Adrenal gland (tissue), 12 donors: ENCODE results near the gene MIEF1. TPM values are rescaled to one million over a fixed set of nuclear protein-coding genes. Genes with fewer than 3 reads are reported as not detected.
"Not testable (repeated sequence)": the region's sequence is repeated elsewhere in the genome, so short reads cannot be mapped to it uniquely, and the experiment has no call there.

Source experiments
- DNase-seq, 7 donors: peaks; one replicate each; pipeline ENCODE4 v3.0.0-alpha.2; 2019 to 2020
- H3K27ac ChIP-seq, 5 donors: fragments of 200-600 bp; sonication (generic) in 4 of 5; 1 replicate in 3 of 5; 2 replicates in 2 of 5; pipeline versions ENCODE4 v1.5.1 to v1.8.0; 2016 to 2020; ENCODE audit warnings: mild to moderate bottlenecking in 1 of 5
- H3K27me3 ChIP-seq: fragments of 200-600 bp; 2 replicates; pipeline ENCODE4 v1.8.0; 2021
- H3K36me3 ChIP-seq, 2 donors: fragments of 200-600 bp; replicated peaks in 1 of 2; 1 replicate in 1 of 2; 2 replicates in 1 of 2; pipeline versions ENCODE4 v1.5.1 to v1.8.0; 2018 to 2022
- H3K4me1 ChIP-seq, 2 donors: fragments of 200-600 bp; replicated peaks in 1 of 2; 1 replicate in 1 of 2; 2 replicates in 1 of 2; pipeline versions ENCODE4 v1.5.1 to v1.8.0; 2018 to 2021
- H3K4me3 ChIP-seq, 4 donors: fragments of 200-600 bp; sonication (generic) in 3 of 4; one replicate each; pipeline ENCODE4 v1.5.1; 2016 to 2018
- H3K9me3 ChIP-seq, 3 donors: fragments of 200-600 bp; sonication (generic) in 1 of 3; replicated peaks in 1 of 3; 1 replicate in 2 of 3; 2 replicates in 1 of 3; pipeline versions ENCODE4 v1.5.1 to v1.8.0; 2016 to 2021
- POLR2A ChIP-seq, 2 donors: fragments of 450-650 bp; IDR thresholded peaks; one replicate each; pipeline ENCODE4 v1.6.1; 2017; ENCODE audit warnings: antibody characterized with exemption in 2 of 2, mild to moderate bottlenecking in 2 of 2, moderate library complexity in 1 of 2
- WGBS, 4 donors: extraction: QIAGEN DNeasy Blood & Tissue Kit in 2 of 4; methylation state at CpG; one replicate each; pipeline versions ENCODE4 v1.1.5 to v1.1.7; 2013 to 2017; 5-methylcytosine and 5-hydroxymethylcytosine counted together
- intact Hi-C, 2 donors: fragments of 100-400 bp; cut with DNase I; formaldehyde crosslinking; loops; one replicate each; pipeline versions ENCODE4 v1.14.1 to v1.15.0; 2022 to 2023
- polyA plus RNA-seq, 3 donors: library from polyadenylated mRNA; stranded (reverse); fragments of 200-250 nt in 2 of 3; fragments of 350-450 nt in 1 of 3; fragmentation: Illumina TruSeq in 1 of 3; extraction: RNeasy Lipid Tissue Mini Kit (QIAGEN cat#74804) in 1 of 3; gene quantifications; one replicate each; pipeline ENCODE4 v1.2.3, GENCODE V29; 2013 to 2014
- total RNA-seq, 9 donors: library from RNA; depleted of rRNA in 4 of 9; stranded (reverse); fragments of >200 nt in 4 of 9; fragments of 120-200 nt in 1 of 9; fragmentation: NEBNext Ultra II Directional in 1 of 9; extraction: Animal tissue kit (Norgen Biotek cat#: 25700) in 1 of 9; gene quantifications; one replicate each; pipeline versions ENCODE4 v1.1.0 to v1.2.4, GENCODE V29; 2013 to 2023
- TF ChIP-seq, protein P1 (sequence below), 6 experiments: fragments of 450-650 bp in 4 of 6; fragments of 200-600 bp in 2 of 6; sonication (generic) in 1 of 6; IDR thresholded peaks; 1 replicate in 5 of 6; 2 replicates in 1 of 6; pipeline versions ENCODE4 v1.5.1 to v1.8.0; 2016 to 2021; ENCODE audit warnings: antibody characterized with exemption in 6 of 6, mild to moderate bottlenecking in 2 of 6, moderate library complexity in 1 of 6
- donor health status: healthy with polysubstance abuse.
- donor health status: Bipolar disorder and iron deficiency.
- donor health status: DM: yes; HTN: yes; CAD: no.
- donor health status: DM: no; HTN: no; CAD: no.
- donor health status: DM: no; HTN: no; CAD: no.
- donor health status: DM: yes; HTN: yes; CAD: no.

The MIEF1 gene
- total and polyA plus RNA-seq, 12 donors, result 5.1 to 44.2 (median 26.7) TPM

DNA sequence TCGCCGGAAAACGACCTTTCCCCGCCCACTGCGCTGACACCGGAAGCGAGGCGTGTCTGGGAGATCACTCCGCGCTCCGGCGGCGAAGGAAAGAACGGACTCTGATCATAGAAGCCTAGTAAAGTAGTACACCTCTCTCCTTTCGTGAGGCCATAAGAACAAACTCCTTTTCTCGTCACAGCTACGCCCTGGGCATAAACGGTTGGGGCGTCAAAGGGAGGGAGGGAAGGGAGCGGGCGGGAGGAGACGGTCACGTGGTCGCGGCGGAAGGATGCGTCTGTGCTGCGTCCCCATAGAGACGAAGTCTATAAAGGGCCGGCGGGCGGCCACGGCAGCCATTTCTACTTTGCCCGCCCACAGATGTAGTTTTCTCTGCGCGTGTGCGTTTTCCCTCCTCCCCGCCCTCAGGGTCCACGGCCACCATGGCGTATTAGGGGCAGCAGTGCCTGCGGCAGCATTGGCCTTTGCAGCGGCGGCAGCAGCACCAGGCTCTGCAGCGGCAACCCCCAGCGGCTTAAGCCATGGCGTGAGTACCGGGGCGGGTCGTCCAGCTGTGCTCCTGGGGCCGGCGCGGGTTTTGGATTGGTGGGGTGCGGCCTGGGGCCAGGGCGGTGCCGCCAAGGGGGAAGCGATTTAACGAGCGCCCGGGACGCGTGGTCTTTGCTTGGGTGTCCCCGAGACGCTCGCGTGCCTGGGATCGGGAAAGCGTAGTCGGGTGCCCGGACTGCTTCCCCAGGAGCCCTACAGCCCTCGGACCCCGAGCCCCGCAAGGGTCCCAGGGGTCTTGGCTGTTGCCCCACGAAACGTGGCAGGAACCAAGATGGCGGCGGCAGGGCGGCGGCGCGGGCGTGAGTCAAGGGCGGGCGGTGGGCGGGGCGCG, 18.4 kb downstream of the MIEF1 start, which contains the start of gene ATF4:
Gene ATF4 (plus strand): TSS at position 337 of the 880 bp plus-strand sequence. CDS start 884 bp downstream, outside the sequence.
- no peaks in the 10 kb centered on the region for H3K9me3 ChIP-seq
- no peaks in the 10 kb centered on the region for H3K27me3 ChIP-seq
- 0 to 2% (median 1%) methylated on average over 12 to 86 of the region's 86 CpGs for WGBS, 4 donors
- peaks cover 33 to 52% of the 10 kb centered on the region in 2 donors for H3K4me1 ChIP-seq
- TF ChIP-seq, protein P1, sequence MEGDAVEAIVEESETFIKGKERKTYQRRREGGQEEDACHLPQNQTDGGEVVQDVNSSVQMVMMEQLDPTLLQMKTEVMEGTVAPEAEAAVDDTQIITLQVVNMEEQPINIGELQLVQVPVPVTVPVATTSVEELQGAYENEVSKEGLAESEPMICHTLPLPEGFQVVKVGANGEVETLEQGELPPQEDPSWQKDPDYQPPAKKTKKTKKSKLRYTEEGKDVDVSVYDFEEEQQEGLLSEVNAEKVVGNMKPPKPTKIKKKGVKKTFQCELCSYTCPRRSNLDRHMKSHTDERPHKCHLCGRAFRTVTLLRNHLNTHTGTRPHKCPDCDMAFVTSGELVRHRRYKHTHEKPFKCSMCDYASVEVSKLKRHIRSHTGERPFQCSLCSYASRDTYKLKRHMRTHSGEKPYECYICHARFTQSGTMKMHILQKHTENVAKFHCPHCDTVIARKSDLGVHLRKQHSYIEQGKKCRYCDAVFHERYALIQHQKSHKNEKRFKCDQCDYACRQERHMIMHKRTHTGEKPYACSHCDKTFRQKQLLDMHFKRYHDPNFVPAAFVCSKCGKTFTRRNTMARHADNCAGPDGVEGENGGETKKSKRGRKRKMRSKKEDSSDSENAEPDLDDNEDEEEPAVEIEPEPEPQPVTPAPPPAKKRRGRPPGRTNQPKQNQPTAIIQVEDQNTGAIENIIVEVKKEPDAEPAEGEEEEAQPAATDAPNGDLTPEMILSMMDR (IDR thresholded peaks at IDR 0.05), result no peak
- peak; percentile 97 to 98 for TF ChIP-seq POLR2A (IDR thresholded peaks at IDR 0.05)
- H3K4me3 ChIP-seq, result peak within 1 kb of the TSS; percentile 76 to 100 (median 92)
- peak within 1 kb of the TSS; percentile 94 to 99 (median 98) for H3K27ac ChIP-seq
- H3K36me3 ChIP-seq, result peaks cover 0 to 41% of the 10 kb centered on the region in 2 donors
- DNase-seq, result peak in 6 of 7 donors; percentile 87 to 94 (median 92)
- intact Hi-C loops, result loop anchor here in 1 of 2 donors (10.0 kb wide), 2 partner anchors 176 to 346 kb away; partner anchors contain the start of gene SYNGR1

DNA sequence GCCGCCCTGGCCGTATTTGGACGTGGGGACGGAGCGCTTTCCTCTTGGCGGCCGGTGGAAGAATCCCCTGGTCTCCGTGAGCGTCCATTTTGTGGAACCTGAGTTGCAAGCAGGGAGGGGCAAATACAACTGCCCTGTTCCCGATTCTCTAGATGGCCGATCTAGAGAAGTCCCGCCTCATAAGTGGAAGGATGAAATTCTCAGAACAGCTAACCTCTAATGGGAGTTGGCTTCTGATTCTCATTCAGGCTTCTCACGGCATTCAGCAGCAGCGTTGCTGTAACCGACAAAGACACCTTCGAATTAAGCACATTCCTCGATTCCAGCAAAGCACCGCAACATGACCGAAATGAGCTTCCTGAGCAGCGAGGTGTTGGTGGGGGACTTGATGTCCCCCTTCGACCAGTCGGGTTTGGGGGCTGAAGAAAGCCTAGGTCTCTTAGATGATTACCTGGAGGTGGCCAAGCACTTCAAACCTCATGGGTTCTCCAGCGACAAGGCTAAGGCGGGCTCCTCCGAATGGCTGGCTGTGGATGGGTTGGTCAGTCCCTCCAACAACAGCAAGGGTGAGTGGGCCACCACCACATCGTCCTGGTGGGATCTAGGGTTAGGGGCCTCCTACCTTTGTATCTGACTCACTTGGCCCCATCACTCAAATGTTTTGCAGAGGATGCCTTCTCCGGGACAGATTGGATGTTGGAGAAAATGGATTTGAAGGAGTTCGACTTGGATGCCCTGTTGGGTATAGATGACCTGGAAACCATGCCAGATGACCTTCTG, 19.2 kb downstream of the MIEF1 start:
- Histone ChIP-seq H3K36me3 (peaks cover 0 to 40% of the 10 kb centered on the region in 2 donors), H3K4me3 (peak overlapping the region; percentile 76 to 100 (median 92)), H3K4me1 (peaks cover 33 to 53% of the 10 kb centered on the region in 2 donors), H3K27ac (peak overlapping the region in 4 of 5 donors; percentile 94 to 99 (median 97))
- TF ChIP-seq, protein P1 (IDR thresholded peaks at IDR 0.05), result peak in 1 of 6 experiments; percentile 12
- WGBS, 4 donors, result 2 to 4% (median 2%) methylated on average over 14 to 28 of the region's 28 CpGs
- H3K27me3 ChIP-seq, H3K9me3 ChIP-seq: not testable (repeated sequence)
- DNase-seq, result peak in 1 of 7 donors; percentile 80
- intact Hi-C loops, result loop anchor here in 1 of 2 donors (10.0 kb wide), 2 partner anchors 176 to 346 kb away; partner anchors contain the start of gene SYNGR1

DNA sequence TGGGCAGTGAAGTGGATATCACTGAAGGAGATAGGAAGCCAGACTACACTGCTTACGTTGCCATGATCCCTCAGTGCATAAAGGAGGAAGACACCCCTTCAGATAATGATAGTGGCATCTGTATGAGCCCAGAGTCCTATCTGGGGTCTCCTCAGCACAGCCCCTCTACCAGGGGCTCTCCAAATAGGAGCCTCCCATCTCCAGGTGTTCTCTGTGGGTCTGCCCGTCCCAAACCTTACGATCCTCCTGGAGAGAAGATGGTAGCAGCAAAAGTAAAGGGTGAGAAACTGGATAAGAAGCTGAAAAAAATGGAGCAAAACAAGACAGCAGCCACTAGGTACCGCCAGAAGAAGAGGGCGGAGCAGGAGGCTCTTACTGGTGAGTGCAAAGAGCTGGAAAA, 20.0 kb downstream of the MIEF1 start:
- Histone ChIP-seq H3K27ac (peak overlapping the region in 3 of 5 donors; percentile 96 to 99 (median 98)), H3K4me1 (peaks cover 36 to 59% of the 10 kb centered on the region in 2 donors), H3K36me3 (peaks cover 0 to 40% of the 10 kb centered on the region in 2 donors), H3K4me3 (peak overlapping the region in 2 of 4 donors; percentile 22 to 98)
- not testable (repeated sequence) for DNase-seq, H3K9me3 ChIP-seq, H3K27me3 ChIP-seq
- intact Hi-C loops, result loop anchor here in 1 of 2 donors (10.0 kb wide), 2 partner anchors 177 to 347 kb away; partner anchors contain the start of gene SYNGR1
- WGBS, 4 donors, result 9 to 17% (median 15%) methylated on average over 4 to 5 of the region's 5 CpGs

DNA sequence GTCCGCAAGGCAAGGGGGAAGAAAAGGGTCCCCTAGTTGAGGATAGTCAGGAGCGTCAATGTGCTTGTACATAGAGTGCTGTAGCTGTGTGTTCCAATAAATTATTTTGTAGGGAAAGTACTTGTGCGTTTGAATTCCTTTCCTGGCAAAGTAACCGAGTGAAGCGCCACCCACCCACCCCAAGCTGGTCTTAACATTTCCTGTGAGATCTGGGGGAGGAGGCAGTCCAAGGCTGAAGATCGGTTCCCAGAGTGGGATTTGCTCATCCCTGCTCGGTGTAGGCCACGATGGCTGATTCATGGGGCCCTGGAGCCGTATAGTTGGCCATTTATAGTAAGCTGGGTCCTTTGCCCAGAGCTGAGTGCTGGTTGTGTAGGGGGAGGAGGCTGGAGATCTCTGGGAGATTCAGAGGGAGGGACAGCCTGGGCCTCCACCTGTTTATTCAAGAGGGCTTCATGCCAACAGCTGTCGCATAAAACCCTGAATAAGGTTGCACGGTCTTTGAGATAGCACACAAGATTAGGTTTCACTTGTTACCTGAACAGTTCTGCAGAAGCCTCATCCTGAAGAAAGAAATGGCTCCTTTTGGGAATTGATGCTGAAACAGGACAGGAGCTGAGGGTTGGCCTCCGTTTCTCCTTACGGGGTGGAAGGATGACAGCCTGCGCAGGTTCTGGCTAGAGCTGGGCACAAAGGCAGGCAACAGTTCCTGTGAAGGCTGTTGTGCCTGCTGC, 20.6 kb downstream of the MIEF1 start:
- peaks cover 0 to 40% of the 10 kb centered on the region in 2 donors for H3K36me3 ChIP-seq
- H3K4me1 ChIP-seq, result peaks cover 41 to 66% of the 10 kb centered on the region in 2 donors
- 9 to 22% (median 12%) methylated on average over 11 to 14 of the region's 14 CpGs for WGBS, 4 donors
- no peaks in the 10 kb centered on the region for H3K9me3 ChIP-seq
- DNase-seq, result peak in 6 of 7 donors; percentile 60 to 79 (median 66)
- TF ChIP-seq POLR2A (IDR thresholded peaks at IDR 0.05), result no peak
- TF ChIP-seq, protein P1 (IDR thresholded peaks at IDR 0.05), result no peak
- H3K4me3 ChIP-seq, result peak overlapping the region in 2 of 4 donors; percentile 10 to 98
- H3K27ac ChIP-seq, result peak overlapping the region in 3 of 5 donors; percentile 96 to 99 (median 98)
- no peaks in the 10 kb centered on the region for H3K27me3 ChIP-seq
- intact Hi-C loops, result loop anchor here in 1 of 2 donors (10.0 kb wide), 2 partner anchors 178 to 348 kb away; partner anchors contain the start of gene SYNGR1
